ENCODE measurements around the gene RTP2.

The RTP2 gene

DNA sequence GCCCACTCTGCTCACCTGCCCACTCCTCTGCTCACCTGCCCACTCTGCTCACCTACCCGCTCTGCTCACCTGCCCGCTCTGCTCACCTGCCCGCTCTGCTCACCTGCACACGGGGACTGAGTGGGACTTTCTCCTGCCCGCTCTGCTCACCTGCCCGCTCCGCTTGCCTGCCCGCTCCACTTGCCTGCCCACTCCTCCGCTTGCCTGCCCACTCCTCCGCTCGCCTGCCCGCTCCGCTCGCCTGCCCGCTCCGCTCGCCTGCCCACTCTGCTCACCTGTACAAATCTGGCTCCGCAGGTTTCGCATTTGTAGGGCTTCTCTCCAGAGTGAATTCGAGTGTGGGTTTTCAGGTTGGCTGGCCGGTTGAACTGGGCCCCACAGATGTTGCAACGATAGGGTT is 22.9 kb upstream of the RTP2 start:
- no peak overlapping the region for H3K4me3 ChIP-seq (ENCODE audit: control insufficient read depth, low read depth, low read length)
- TF ChIP-seq, protein P1, sequence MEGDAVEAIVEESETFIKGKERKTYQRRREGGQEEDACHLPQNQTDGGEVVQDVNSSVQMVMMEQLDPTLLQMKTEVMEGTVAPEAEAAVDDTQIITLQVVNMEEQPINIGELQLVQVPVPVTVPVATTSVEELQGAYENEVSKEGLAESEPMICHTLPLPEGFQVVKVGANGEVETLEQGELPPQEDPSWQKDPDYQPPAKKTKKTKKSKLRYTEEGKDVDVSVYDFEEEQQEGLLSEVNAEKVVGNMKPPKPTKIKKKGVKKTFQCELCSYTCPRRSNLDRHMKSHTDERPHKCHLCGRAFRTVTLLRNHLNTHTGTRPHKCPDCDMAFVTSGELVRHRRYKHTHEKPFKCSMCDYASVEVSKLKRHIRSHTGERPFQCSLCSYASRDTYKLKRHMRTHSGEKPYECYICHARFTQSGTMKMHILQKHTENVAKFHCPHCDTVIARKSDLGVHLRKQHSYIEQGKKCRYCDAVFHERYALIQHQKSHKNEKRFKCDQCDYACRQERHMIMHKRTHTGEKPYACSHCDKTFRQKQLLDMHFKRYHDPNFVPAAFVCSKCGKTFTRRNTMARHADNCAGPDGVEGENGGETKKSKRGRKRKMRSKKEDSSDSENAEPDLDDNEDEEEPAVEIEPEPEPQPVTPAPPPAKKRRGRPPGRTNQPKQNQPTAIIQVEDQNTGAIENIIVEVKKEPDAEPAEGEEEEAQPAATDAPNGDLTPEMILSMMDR (IDR thresholded peaks at IDR 0.05; ENCODE audit: control insufficient read depth, insufficient read depth, low read depth, low read length, missing control alignments): no peak

DNA sequence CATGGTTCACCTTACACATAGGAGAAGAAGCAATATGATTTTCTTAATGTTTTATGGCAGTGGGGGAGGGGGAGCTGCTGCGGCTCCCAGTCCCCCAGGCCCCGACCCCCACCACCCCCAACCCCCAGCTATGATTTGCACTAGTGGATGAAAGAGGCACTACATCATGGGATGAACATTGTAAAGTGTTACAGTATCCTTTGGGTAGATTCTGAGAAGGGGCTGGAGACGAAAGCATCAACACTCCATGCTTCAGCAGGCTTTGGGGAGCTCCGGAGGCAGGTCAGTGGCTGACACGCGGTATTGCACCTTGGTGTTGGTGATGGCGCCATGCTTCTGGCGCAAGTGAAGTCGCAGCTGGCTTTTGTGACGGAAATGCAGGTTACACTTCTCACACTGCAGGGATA is 19.9 kb upstream of the RTP2 start:
- no peak for DNase-seq (ENCODE audit: low read depth)
- no peak overlapping the region for H3K4me3 ChIP-seq (ENCODE audit: control insufficient read depth, low read depth, low read length)
- TF ChIP-seq, protein P1 (IDR thresholded peaks at IDR 0.05; ENCODE audit: control insufficient read depth, insufficient read depth, low read depth, low read length, missing control alignments): no peak

More for the DNA sequence above, 22.9 kb upstream of the RTP2 start:
- no peak for DNase-seq (ENCODE audit: low read depth)

DNA sequence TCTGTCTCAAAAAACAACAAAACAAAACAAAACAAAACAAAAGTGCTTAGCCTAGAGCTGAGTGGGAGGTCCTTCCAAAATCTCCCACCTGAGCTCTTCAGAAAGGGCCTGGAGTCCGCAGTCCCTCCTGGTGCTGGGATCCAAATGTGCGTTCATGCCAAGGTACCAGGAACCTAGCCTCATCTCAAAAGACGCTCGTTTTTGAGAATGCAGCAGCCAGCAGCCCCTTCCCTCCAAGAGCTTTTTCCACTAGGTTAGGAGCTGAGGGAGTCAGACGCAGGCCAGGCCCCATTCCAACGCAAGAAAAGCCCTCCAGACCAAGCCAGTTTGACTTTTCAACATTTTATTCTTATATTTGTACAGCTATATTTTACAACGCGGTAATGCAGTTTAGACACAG is 18.7 kb upstream of the RTP2 start:
- no peak for DNase-seq (ENCODE audit: low read depth)
- TF ChIP-seq, protein P1 (IDR thresholded peaks at IDR 0.05; ENCODE audit: control insufficient read depth, insufficient read depth, low read depth, low read length, missing control alignments): no peak
- H3K4me3 ChIP-seq (ENCODE audit: control insufficient read depth, low read depth, low read length): no peak overlapping the region

DNA sequence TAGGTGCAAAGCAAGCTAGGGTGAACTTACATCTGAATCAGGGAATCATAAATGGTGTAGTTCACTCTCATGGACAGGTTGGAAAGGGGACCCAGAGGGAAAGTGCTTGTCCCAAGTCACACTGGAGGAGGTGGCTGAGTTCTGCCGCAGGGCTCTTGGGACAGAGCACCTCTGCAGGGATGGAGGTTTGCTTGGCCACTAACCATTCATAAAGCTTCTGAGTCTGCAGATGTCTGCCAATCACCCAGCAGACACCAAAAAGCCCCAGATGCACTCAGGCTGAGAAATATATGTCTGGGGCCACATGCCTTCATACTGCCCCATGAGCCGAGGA is 17.9 kb upstream of the RTP2 start:
- DNase-seq (ENCODE audit: low read depth): no peak
- no peak overlapping the region for H3K4me3 ChIP-seq (ENCODE audit: control insufficient read depth, low read depth, low read length)
- TF ChIP-seq, protein P1 (IDR thresholded peaks at IDR 0.05; ENCODE audit: control insufficient read depth, insufficient read depth, low read depth, low read length, missing control alignments): no peak

DNA sequence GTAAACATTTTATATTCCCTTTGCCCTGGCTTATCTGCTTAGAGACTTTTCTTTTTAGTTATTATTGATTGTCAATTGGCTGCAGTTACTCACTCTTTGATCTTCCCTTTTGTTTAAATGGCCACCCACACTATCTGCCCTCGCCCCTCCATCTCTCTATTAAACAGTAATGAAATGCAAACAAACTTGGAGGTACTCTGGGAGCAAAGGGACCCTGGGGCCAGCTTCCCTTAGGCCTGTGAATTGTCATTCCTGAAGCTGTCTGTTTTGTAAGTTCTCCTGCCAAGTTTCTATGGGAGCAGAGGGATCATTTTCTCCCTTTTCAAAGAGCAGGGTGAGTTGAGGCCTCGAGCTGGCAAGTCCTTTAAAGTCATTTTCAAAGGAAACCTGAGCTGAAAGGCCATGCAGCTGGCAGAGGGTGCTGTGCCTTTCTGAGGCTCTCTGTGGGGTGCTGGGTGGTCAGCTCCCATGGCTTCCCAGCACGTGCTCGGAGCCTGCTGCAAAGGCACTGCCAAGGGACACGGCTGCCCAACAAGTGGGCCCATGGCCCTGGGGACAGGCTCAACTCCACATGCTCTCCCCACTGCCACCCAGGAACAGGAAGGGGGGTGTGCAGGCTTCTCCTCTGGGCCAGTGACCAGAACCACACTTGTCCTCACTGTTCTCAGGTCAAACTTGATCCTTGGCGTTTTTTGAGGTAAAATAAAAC is 17.4 kb upstream of the RTP2 start:
- no peak overlapping the region for H3K4me3 ChIP-seq (ENCODE audit: control insufficient read depth, low read depth, low read length)
- TF ChIP-seq, protein P1 (IDR thresholded peaks at IDR 0.05; ENCODE audit: control insufficient read depth, insufficient read depth, low read depth, low read length, missing control alignments): no peak
- DNase-seq (ENCODE audit: low read depth): no peak

DNA sequence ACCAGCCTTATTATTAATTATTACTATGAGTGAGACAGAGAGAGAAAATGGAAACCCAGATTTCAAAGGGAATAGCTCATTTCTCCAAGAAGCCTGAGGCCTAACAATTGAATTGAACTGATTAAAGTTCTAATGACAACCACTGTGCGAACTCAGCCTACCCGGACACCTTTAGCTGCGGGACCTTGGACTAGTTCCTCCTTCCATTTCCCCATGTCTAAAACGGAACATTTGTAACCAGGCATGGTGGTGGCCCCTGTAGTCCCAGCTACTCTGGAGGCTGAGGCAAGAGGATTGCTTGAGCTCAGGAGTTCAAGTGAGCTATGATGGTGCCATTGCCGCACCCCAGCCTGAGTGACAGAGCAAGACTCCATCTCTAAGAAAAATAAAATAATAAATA is 16.4 kb upstream of the RTP2 start:
- no peak for DNase-seq (ENCODE audit: low read depth)
- TF ChIP-seq, protein P1 (IDR thresholded peaks at IDR 0.05; ENCODE audit: control insufficient read depth, insufficient read depth, low read depth, low read length, missing control alignments): no peak
- no peak overlapping the region for H3K4me3 ChIP-seq (ENCODE audit: control insufficient read depth, low read depth, low read length)
